IMR-90 (cell line): Measurements from ENCODE around the gene TPSB2. TPM values are rescaled to one million over a fixed set of nuclear protein-coding genes. Genes with fewer than 3 reads are reported as not detected.

Source experiments
- ATAC-seq: fragments of 200-7000 bp; cut with Tn5 transposase; 2 replicates; pipeline ENCODE4 v1.9.1; 2020; ENCODE audit warnings: low read depth, mild to moderate bottlenecking, moderate library complexity
- BruUV-seq: library from RNA; stranded (reverse); fragments of 400-500 nt; replicated peaks from 2 replicates; lab custom pipeline; 2021; lab: Mats Ljungman, UMichigan
- CTCF ChIA-PET: fragments of 300-600 bp; formaldehyde crosslinking; extraction: SDS; loops from one replicate; lab custom pipeline; 2021; ENCODE audit warnings: antibody characterized with exemption; lab: Yijun Ruan, JAX
- POLR2A ChIA-PET: fragments of 300-600 bp; sonication (Branson Sonifier 250); formaldehyde crosslinking; loops from one replicate; lab custom pipeline; 2022; ENCODE audit warnings: antibody characterized with exemption; ENCODE audit not compliant: unreplicated experiment; lab: Charles Lee
- DNase-seq: peaks from one replicate; pipeline ENCODE4 v3.0.0; 2013
- H2AFZ ChIP-seq: replicated peaks from 2 replicates; pipeline ENCODE3; 2013; ENCODE audit warnings: low read length, mild to moderate bottlenecking; ENCODE audit not compliant: poor library complexity
- H2AK5ac ChIP-seq: 2 replicates; pipeline ENCODE4 v1.6.1; 2013; ENCODE audit warnings: low read depth, low read length, inconsistent platforms
- H2AK9ac ChIP-seq: replicated peaks from 2 replicates; pipeline ENCODE3; 2013; ENCODE audit warnings: mild to moderate bottlenecking, low read depth, low read length, moderate library complexity; ENCODE audit not compliant: poor library complexity
- H2BK120ac ChIP-seq: 2 replicates; pipeline ENCODE4 v1.6.1; 2013; ENCODE audit warnings: low read depth, low read length, inconsistent platforms
- H2BK15ac ChIP-seq: 3 replicates; pipeline ENCODE4 v1.6.1; 2013; ENCODE audit warnings: low read depth, low read length, inconsistent platforms
- H2BK20ac ChIP-seq: 2 replicates; pipeline ENCODE4 v1.6.1; 2013; ENCODE audit warnings: low read depth, mild to moderate bottlenecking, inconsistent platforms, low read length, moderate library complexity
- H2BK5ac ChIP-seq: 2 replicates; pipeline ENCODE4 v1.6.1; 2013; ENCODE audit warnings: mild to moderate bottlenecking, low read depth, low read length, inconsistent platforms; ENCODE audit not compliant: poor library complexity, severe bottlenecking
- H3K14ac ChIP-seq: replicated peaks from 2 replicates; pipeline ENCODE4 v1.6.1; 2013; ENCODE audit warnings: low read depth, low read length, inconsistent platforms
- H3K18ac ChIP-seq: 2 replicates; pipeline ENCODE4 v1.6.1; 2013; ENCODE audit warnings: low read depth, low read length, control low read depth
- H3K23ac ChIP-seq: 2 replicates; pipeline ENCODE4 v1.6.1; 2013; ENCODE audit warnings: low read depth, low read length, inconsistent platforms
- H3K27ac ChIP-seq: 2 replicates; pipeline ENCODE4 v1.5.1; 2013; ENCODE audit warnings: mild to moderate bottlenecking, control low read depth, low read length; ENCODE audit not compliant: insufficient read depth
- H3K27me3 ChIP-seq: 2 replicates; pipeline ENCODE4 v1.6.1; 2013; ENCODE audit warnings: low read length; ENCODE audit not compliant: control insufficient read depth, insufficient read depth
- H3K36me3 ChIP-seq: 2 replicates; pipeline ENCODE4 v1.6.1; 2013; ENCODE audit warnings: low read length, mixed read lengths; ENCODE audit not compliant: control insufficient read depth, insufficient read depth
- H3K4ac ChIP-seq: 2 replicates; pipeline ENCODE4 v1.6.1; 2013; ENCODE audit warnings: low read depth, low read length, inconsistent platforms
- H3K4me1 ChIP-seq: 2 replicates; pipeline ENCODE4 v1.6.1; 2013; ENCODE audit warnings: low read length, mixed read lengths; ENCODE audit not compliant: control insufficient read depth, insufficient read depth
- H3K4me2 ChIP-seq: 2 replicates; pipeline ENCODE4 v1.6.1; 2013; ENCODE audit warnings: low read depth, mild to moderate bottlenecking, control low read depth, low read length, moderate library complexity
- H3K4me3 ChIP-seq: 2 replicates; pipeline ENCODE4 v1.5.1; 2013; ENCODE audit warnings: low read depth, mild to moderate bottlenecking, control low read depth, low read length, moderate library complexity; ENCODE audit not compliant: insufficient read depth
- H3K56ac ChIP-seq: 2 replicates; pipeline ENCODE4 v1.6.1; 2013; ENCODE audit warnings: low read length, inconsistent platforms; ENCODE audit not compliant: insufficient read depth; ENCODE audit errors: extremely low read depth
- H3K79me1 ChIP-seq, 2 experiments: 2 replicates each; pipeline ENCODE4 v1.6.1; 2013; ENCODE audit warnings: low read length in 2 of 2, inconsistent platforms in 1 of 2, low read depth in 1 of 2
- H3K9ac ChIP-seq: 2 replicates; pipeline ENCODE4 v1.6.1; 2013; ENCODE audit warnings: low read depth, low read length, control low read depth
- H3K9me1 ChIP-seq: 2 replicates; pipeline ENCODE4 v1.6.1; 2013; ENCODE audit warnings: low read length, inconsistent platforms; ENCODE audit not compliant: insufficient read depth
- H3K9me3 ChIP-seq: 2 replicates; pipeline ENCODE4 v1.6.1; 2013; ENCODE audit warnings: low read length; ENCODE audit not compliant: control insufficient read depth, insufficient read depth
- H4K20me1 ChIP-seq: 2 replicates; pipeline ENCODE4 v1.6.1; 2013; ENCODE audit warnings: low read length, inconsistent platforms; ENCODE audit not compliant: insufficient read depth
- H4K5ac ChIP-seq: 2 replicates; pipeline ENCODE4 v1.6.1; 2013; ENCODE audit warnings: mild to moderate bottlenecking, low read depth, low read length, control low read depth
- H4K8ac ChIP-seq, 2 experiments: 2 replicates each; pipeline ENCODE4 v1.6.1; 2013; ENCODE audit warnings: low read depth in 2 of 2, low read length in 2 of 2, control low read depth in 1 of 2, inconsistent platforms in 1 of 2
- H4K91ac ChIP-seq: 2 replicates; pipeline ENCODE4 v1.6.1; 2013; ENCODE audit warnings: low read depth, low read length, inconsistent platforms; ENCODE audit not compliant: insufficient read depth
- BHLHE40 ChIP-seq: fragments of 150-350 bp; IDR thresholded peaks from 2 replicates; pipeline ENCODE4 v1.6.1; 2016; ENCODE audit warnings: mild to moderate bottlenecking, low read depth, low read length
- CEBPB ChIP-seq: IDR thresholded peaks from 2 replicates; pipeline ENCODE4 v1.6.1; 2012; ENCODE audit warnings: low read depth, low read length, improper control_type of control experiment
- CHD1 ChIP-seq: IDR thresholded peaks from 2 replicates; pipeline ENCODE4 v1.6.1; 2012; ENCODE audit warnings: low read depth, low read length, improper control_type of control experiment
- CTCF ChIP-seq: conservative IDR thresholded peaks from 2 replicates; pipeline ENCODE4 v1.5.1; 2012; ENCODE audit warnings: mild to moderate bottlenecking, low read depth, low read length, improper control_type of control experiment
- FOS ChIP-seq: fragments of 150-350 bp; IDR thresholded peaks from 2 replicates; pipeline ENCODE4 v1.6.1; 2016; ENCODE audit warnings: low read depth, low read length
- MAFK ChIP-seq: IDR thresholded peaks from 2 replicates; pipeline ENCODE4 v1.6.1; 2012; ENCODE audit warnings: low read depth, low read length, improper control_type of control experiment
- MAZ ChIP-seq: IDR thresholded peaks from 2 replicates; pipeline ENCODE4 v1.6.1; 2012; ENCODE audit warnings: low read depth, mild to moderate bottlenecking, low read length, improper control_type of control experiment, moderate library complexity, borderline replicate concordance
- MXI1 ChIP-seq: IDR thresholded peaks from 2 replicates; pipeline ENCODE4 v1.6.1; 2012; ENCODE audit warnings: low read depth, mild to moderate bottlenecking, low read length, moderate library complexity, borderline replicate concordance
- RAD21 ChIP-seq: IDR thresholded peaks from 2 replicates; pipeline ENCODE4 v1.6.1; 2012; ENCODE audit warnings: low read length, improper control_type of control experiment
- RCOR1 ChIP-seq: IDR thresholded peaks from 2 replicates; pipeline ENCODE4 v1.6.1; 2012; ENCODE audit warnings: mild to moderate bottlenecking, low read length, improper control_type of control experiment; ENCODE audit not compliant: insufficient replicate concordance
- RFX5 ChIP-seq: IDR thresholded peaks from 2 replicates; pipeline ENCODE4 v1.8.0; 2012; ENCODE audit warnings: low read depth, mild to moderate bottlenecking, low read length, moderate library complexity
- USF2 ChIP-seq: fragments of 150-350 bp; IDR thresholded peaks from 2 replicates; pipeline ENCODE4 v1.6.1; 2017; ENCODE audit warnings: mild to moderate bottlenecking, antibody characterized with exemption, low read length, low read depth
- WGBS, 2 experiments: methylation state at CpG; one replicate each; pipeline versions ENCODE4 v1.1.5 to v1.1.7; 2013; ENCODE audit warnings: missing lambda C conversion rate in 2 of 2; ENCODE audit not compliant: insufficient read length in 1 of 2; ENCODE audit errors: extremely low coverage in 2 of 2; 5-methylcytosine and 5-hydroxymethylcytosine counted together
- dilution Hi-C: fragments of 300-500 bp; cut with HindIII; formaldehyde crosslinking; loops from one replicate; pipeline ENCODE4 v1.14.3; 2018; ENCODE audit warnings: low sequenced_read_pairs; ENCODE audit not compliant: unreplicated experiment
- in situ Hi-C: fragments of 300-500 bp; cut with MboI; formaldehyde crosslinking; loops from 3 replicates; pipeline ENCODE4 v1.14.3; 2019; ENCODE audit warnings: low sequenced_read_pairs, inconsistent platforms, mixed read lengths
- intact Hi-C: fragments of 100-400 bp; cut with micrococcal nuclease; formaldehyde crosslinking; loops from 2 replicates; pipeline ENCODE4 v1.10.0; 2022
- polyA plus RNA-seq, 3 experiments: library from polyadenylated mRNA; depleted of rRNA; stranded (reverse); fragments of >200 nt; gene quantifications; 2 replicates each; pipeline ENCODE4 v1.2.3, GENCODE V29; 2012; ENCODE audit warnings: low replicate concordance in 1 of 3
- total RNA-seq: library from RNA; depleted of rRNA; stranded (reverse); fragments of >200 nt; gene quantifications from 2 replicates; pipeline ENCODE4 v1.2.3, GENCODE V29; 2012
- TF ChIP-seq, protein P1 (sequence below): fragments of 150-350 bp; IDR thresholded peaks from 2 replicates; pipeline ENCODE4 v1.6.1; 2016; ENCODE audit warnings: low read depth, mild to moderate bottlenecking, low read length, moderate library complexity, borderline replicate concordance

Gene TPSB2
- total and polyA plus RNA-seq, 2 of the 4 experiments (the other 2 are of a cell fraction): not detected

GRCh38 chr16:1182316-1182671 lies 47.7 kb downstream of the TPSB2 start:
- no TSS peak for BruUV-seq

More at GRCh38 chr16:1182316-1182671, 47.7 kb downstream of the TPSB2 start:
- intact Hi-C loops (no loop called here), in situ Hi-C loops (no loop called here), dilution Hi-C loops (no loop called here)
- Histone ChIP-seq H3K4ac (peak overlapping the region; percentile 95), H2AFZ (peak overlapping the region; percentile 89), H3K18ac (peak overlapping the region; percentile 87), H4K20me1 (no peaks in the 10 kb centered on the region; the same call in 1 of the 2 replicates), H3K4me1 (peaks cover 18% of the 10 kb centered on the region), H3K14ac (peak overlapping the region; percentile 82; the same call in 1 of the 2 replicates), H3K56ac (no peak overlapping the region; the same call in 1 of the 2 replicates), H3K4me3 (no peak overlapping the region), H2BK5ac (peak overlapping the region; percentile 83), H3K9ac (peak overlapping the region; percentile 34), H4K91ac (peak overlapping the region; percentile 100), H3K9me1 (peaks cover 8% of the 10 kb centered on the region), H3K4me2 (peak overlapping the region; percentile 71), H3K9me3 (no peaks in the 10 kb centered on the region), H4K5ac (peak overlapping the region; percentile 85), H3K23ac (peak overlapping the region; percentile 46; the same call in 1 of the 2 replicates), H2BK120ac (peak overlapping the region; percentile 98), H3K27ac (peak overlapping the region; percentile 84), H2BK15ac (peak overlapping the region; percentile 93; the same call in 2 of the 3 replicates), H2AK9ac (peak overlapping the region; percentile 95), H3K27me3 (no peaks in the 10 kb centered on the region), H2AK5ac (peak overlapping the region; percentile 98), H4K8ac (peak overlapping the region; percentile 80 to 92; a peak in 3 of 4 replicates), H3K36me3 (no peaks in the 10 kb centered on the region), H2BK20ac (peak overlapping the region; percentile 94; the same call in 1 of the 2 replicates), H3K79me1 (no peaks in the 10 kb centered on the region; a peak in 1 of 4 replicates)
- WGBS, 2 experiments: 0% methylated on average over 5 of the region's 19 CpGs; no CpG with 5 or more reads in 1 of the 2 experiments
- peak; percentile 59 for TF ChIP-seq BHLHE40
- no peak for TF ChIP-seq CTCF
- TF ChIP-seq RCOR1: peak; percentile 52
- TF ChIP-seq CEBPB: no peak
- TF ChIP-seq FOS: peak; percentile 85
- TF ChIP-seq MAZ: peak; percentile 81; the same call in 1 of the 2 replicates
- 0 out of 2 replicates have a peak, but pooled peaks have one; percentile 33 for TF ChIP-seq USF2
- TF ChIP-seq, protein P1, sequence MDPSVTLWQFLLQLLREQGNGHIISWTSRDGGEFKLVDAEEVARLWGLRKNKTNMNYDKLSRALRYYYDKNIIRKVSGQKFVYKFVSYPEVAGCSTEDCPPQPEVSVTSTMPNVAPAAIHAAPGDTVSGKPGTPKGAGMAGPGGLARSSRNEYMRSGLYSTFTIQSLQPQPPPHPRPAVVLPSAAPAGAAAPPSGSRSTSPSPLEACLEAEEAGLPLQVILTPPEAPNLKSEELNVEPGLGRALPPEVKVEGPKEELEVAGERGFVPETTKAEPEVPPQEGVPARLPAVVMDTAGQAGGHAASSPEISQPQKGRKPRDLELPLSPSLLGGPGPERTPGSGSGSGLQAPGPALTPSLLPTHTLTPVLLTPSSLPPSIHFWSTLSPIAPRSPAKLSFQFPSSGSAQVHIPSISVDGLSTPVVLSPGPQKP: no peak
- TF ChIP-seq MAFK: no peak
- no peak for TF ChIP-seq CHD1
- no peak for TF ChIP-seq RFX5
- 0 out of 2 replicates have a peak, but pooled peaks have one; percentile 1 for TF ChIP-seq RAD21
- no peak for TF ChIP-seq MXI1
- ATAC-seq: peak; percentile 91
- peak; percentile 85 for DNase-seq
- ChIA-PET CTCF (no interaction called here), POLR2A (no interaction called here)
